Neural cell (in vitro differentiated cells): ENCODE results near the gene LRRC71. TPM values are rescaled to one million over a fixed set of nuclear protein-coding genes. Genes with fewer than 3 reads are reported as not detected.

Experiments used
- H2AFZ ChIP-seq: fragments of 200-600, 300-800 bp; sonication (generic), shearing (Covaris generic); 2 replicates; pipeline ENCODE4 v1.6.0; 2014; ENCODE audit warnings: low read depth, mild to moderate bottlenecking, antibody characterized with exemption, low read length, moderate library complexity
- H3F3A ChIP-seq: fragments of 200-600 bp; shearing (Covaris generic); 2 replicates; pipeline ENCODE4 v1.6.1; 2016; ENCODE audit warnings: mild to moderate bottlenecking, moderate library complexity, mixed read lengths, antibody characterized with exemption, low read length; ENCODE audit not compliant: insufficient read depth, poor library complexity, severe bottlenecking
- H3K27ac ChIP-seq: fragments of 200-600, 300-800 bp; sonication (generic), shearing (Covaris generic); 2 replicates; pipeline ENCODE4 v1.5.1; 2014; ENCODE audit warnings: mild to moderate bottlenecking, low read length, moderate library complexity
- H3K27me3 ChIP-seq: fragments of 300-800, 200-600 bp; sonication (generic), shearing (Covaris generic); 2 replicates; pipeline ENCODE4 v1.6.0; 2014; ENCODE audit warnings: mild to moderate bottlenecking, low read depth, low read length, moderate library complexity; ENCODE audit not compliant: insufficient read depth
- H3K36me3 ChIP-seq: fragments of 300-800, 200-600 bp; sonication (generic), shearing (Covaris generic); 2 replicates; pipeline ENCODE4 v1.5.1; 2014; ENCODE audit warnings: mild to moderate bottlenecking, antibody characterized with exemption, low read length, moderate library complexity; ENCODE audit not compliant: insufficient read depth
- H3K4me2 ChIP-seq: fragments of 300-800, 200-600 bp; sonication (generic), shearing (Covaris generic); 2 replicates; pipeline ENCODE4 v1.6.0; 2014; ENCODE audit warnings: mild to moderate bottlenecking, low read length
- H3K4me3 ChIP-seq: fragments of 300-800, 200-600 bp; sonication (generic), shearing (Covaris generic); 2 replicates; pipeline ENCODE4 v1.5.1; 2014; ENCODE audit warnings: mild to moderate bottlenecking, low read length, moderate library complexity
- H3K79me2 ChIP-seq: fragments of 200-600 bp; shearing (Covaris generic); replicated peaks from 2 replicates; pipeline ENCODE4 v1.6.0; 2014; ENCODE audit warnings: mild to moderate bottlenecking, low read length, moderate library complexity; ENCODE audit not compliant: insufficient read depth
- H3K9ac ChIP-seq: fragments of 300-800, 200-600 bp; sonication (generic), shearing (Covaris generic); 2 replicates; pipeline ENCODE4 v1.6.1; 2016; ENCODE audit warnings: mild to moderate bottlenecking, low read length, mixed read lengths
- H3K9me2 ChIP-seq: fragments of 200-600 bp; shearing (Covaris generic); 2 replicates; pipeline ENCODE4 v1.6.1; 2016; ENCODE audit warnings: mild to moderate bottlenecking, low read length, mixed read lengths; ENCODE audit not compliant: insufficient read depth
- H3K9me3 ChIP-seq: fragments of 200-600, 300-800 bp; sonication (generic), shearing (Covaris generic); 2 replicates; pipeline ENCODE4 v1.6.1; 2016; ENCODE audit warnings: mild to moderate bottlenecking, mixed run types, low read length, moderate library complexity, mixed read lengths
- H4K20me1 ChIP-seq: fragments of 200-600 bp; shearing (Covaris generic); 2 replicates; pipeline ENCODE4 v1.6.1; 2016; ENCODE audit warnings: mild to moderate bottlenecking, mixed run types; ENCODE audit not compliant: insufficient read depth
- CTCF ChIP-seq: fragments of 450-650 bp; IDR thresholded peaks from 2 replicates; pipeline ENCODE4 v1.5.1; 2014; ENCODE audit warnings: antibody characterized with exemption, mild to moderate bottlenecking, moderate library complexity; ENCODE audit not compliant: poor library complexity, severe bottlenecking
- EP300 ChIP-seq: fragments of 450-650 bp; conservative IDR thresholded peaks from 2 replicates; pipeline ENCODE4 v1.6.1; 2014; ENCODE audit warnings: antibody characterized with exemption, mild to moderate bottlenecking, moderate library complexity; ENCODE audit not compliant: poor library complexity, severe bottlenecking
- EZH2 ChIP-seq: fragments of 200-600, 300-800 bp; shearing (Covaris generic), sonication (generic); IDR thresholded peaks from 2 replicates; pipeline ENCODE4 v1.6.1; 2014; ENCODE audit warnings: antibody characterized with exemption, low read length, borderline replicate concordance, mild to moderate bottlenecking; ENCODE audit not compliant: insufficient read depth, poor library complexity, severe bottlenecking
- MXI1 ChIP-seq: fragments of 450-650 bp; conservative IDR thresholded peaks from 2 replicates; pipeline ENCODE4 v1.6.1; 2014; ENCODE audit warnings: antibody characterized with exemption, mild to moderate bottlenecking; ENCODE audit not compliant: poor library complexity, severe bottlenecking
- POLR2AphosphoS5 ChIP-seq: IDR thresholded peaks from 2 replicates; pipeline ENCODE4 v1.6.1; 2012
- RAD21 ChIP-seq: fragments of 450-650 bp; conservative IDR thresholded peaks from 2 replicates; pipeline ENCODE4 v1.6.1; 2014; ENCODE audit warnings: antibody characterized with exemption, mild to moderate bottlenecking, moderate library complexity
- REST ChIP-seq: IDR thresholded peaks from 2 replicates; pipeline ENCODE4 v1.6.1; 2012; ENCODE audit warnings: borderline replicate concordance
- SMC3 ChIP-seq: fragments of 450-650 bp; conservative IDR thresholded peaks from 2 replicates; pipeline ENCODE4 v1.6.1; 2014; ENCODE audit warnings: antibody characterized with exemption, mild to moderate bottlenecking, moderate library complexity; ENCODE audit not compliant: poor library complexity
- TAF1 ChIP-seq: IDR thresholded peaks from 2 replicates; pipeline ENCODE4 v1.6.1; 2012; ENCODE audit warnings: low read depth
- polyA plus RNA-seq: library from polyadenylated mRNA; depleted of rRNA; stranded (reverse); fragments of >200 nt; gene quantifications from 2 replicates; pipeline ENCODE4 v1.2.3, GENCODE V29; 2014

LRRC71 gene
- polyA plus RNA-seq, 1 donor from 2014 or later = not detected

- no peak overlapping the region for H3K4me2 ChIP-seq
- no peaks in the 10 kb centered on the region for H3K9me3 ChIP-seq
- no peaks in the 10 kb centered on the region for H3F3A ChIP-seq
- H3K9ac ChIP-seq = no peak overlapping the region
- no peak overlapping the region for H3K27ac ChIP-seq
- TF ChIP-seq SMC3 = no peak
- no peak for TF ChIP-seq EZH2
- no peak for TF ChIP-seq TAF1
- no peak for TF ChIP-seq POLR2AphosphoS5
- no peak for TF ChIP-seq RAD21
- no peak for TF ChIP-seq MXI1
- peaks cover 7% of the 10 kb centered on the region for H3K27me3 ChIP-seq
- no peak overlapping the region for H3K4me3 ChIP-seq
- H3K9me2 ChIP-seq = no peaks in the 10 kb centered on the region
- no peaks in the 10 kb centered on the region for H4K20me1 ChIP-seq
- H3K79me2 ChIP-seq = no peaks in the 10 kb centered on the region
- H2AFZ ChIP-seq = no peak overlapping the region
- no peaks in the 10 kb centered on the region for H3K36me3 ChIP-seq
Observed at GRCh38 chr1:156913809-156914387, 6.5 kb upstream of the LRRC71 start.

GRCh38 chr1:156914440-156914856 is 6.0 kb upstream of the LRRC71 start:
- no peaks in the 10 kb centered on the region for H4K20me1 ChIP-seq
- H3K36me3 ChIP-seq = no peaks in the 10 kb centered on the region
- H2AFZ ChIP-seq = no peak overlapping the region
- H3K27ac ChIP-seq = no peak overlapping the region
- no peaks in the 10 kb centered on the region for H3K9me2 ChIP-seq
- H3K9me3 ChIP-seq = no peaks in the 10 kb centered on the region
- H3K9ac ChIP-seq = no peak overlapping the region
- no peaks in the 10 kb centered on the region for H3F3A ChIP-seq
- H3K79me2 ChIP-seq = no peaks in the 10 kb centered on the region
- no peak overlapping the region for H3K4me2 ChIP-seq
- H3K4me3 ChIP-seq = no peak overlapping the region
- no peak for TF ChIP-seq REST
- no peak for TF ChIP-seq CTCF
- no peak for TF ChIP-seq RAD21
- TF ChIP-seq EZH2 = no peak
- no peak for TF ChIP-seq SMC3
- TF ChIP-seq POLR2AphosphoS5 = no peak
- TF ChIP-seq MXI1 = no peak
- no peak for TF ChIP-seq EP300
- TF ChIP-seq TAF1 = no peak
- H3K27me3 ChIP-seq = peaks cover 9% of the 10 kb centered on the region
